Heart left ventricle (tissue), 13 donors: Measurements from ENCODE around the gene CSTF2.

ENCODE experiments used
- POLR2A ChIP-seq, 2 donors: fragments of 450-650 bp; IDR thresholded peaks; one replicate each; pipeline ENCODE4 v1.6.1; 2017; ENCODE audit warnings: antibody characterized with exemption in 2 of 2, mild to moderate bottlenecking in 2 of 2, moderate library complexity in 2 of 2
- TF ChIP-seq, protein P1 (sequence below), 12 donors: fragments of 200-600 bp; sonication (generic) in 4 of 12; IDR thresholded peaks; one replicate each; pipeline versions ENCODE4 v1.5.0 to v1.8.0; 2018 to 2022; ENCODE audit warnings: antibody characterized with exemption in 12 of 12, mild to moderate bottlenecking in 5 of 12
- donor health status: ischemic (EF 13 %, LVEDD 7.1; RV severe dilation, severe dysfunction).
- donor health status: DM: no; HTN: yes; CAD: no.
- donor health status: DM: no; HTN: no; CAD: no.
- donor health status: ischemic (EF 25% LVEDD 6.9; RV normal size, moderate dysfunction).
- donor health status: ischemic (EF 25% LVEDD 5.7; RV mildly dilated, moderate dysfunction).
- donor health status: ischemic (EF 35%, LVEDD 5.7; RV mildly dilated, moderate dysfunction).
- donor health status: nonischemic (EF 11% LVEDD 7.7; RV severe dilation, severe dysfunction).
- donor health status: DM: yes; HTN: yes; CAD: no.
- donor health status: PGD.
- donor health status: ischemic (EF 29% LVEDD 5.4; RV normal size, mild dysfunction).
- donor health status: nonischemic (EF 23%, LVEDD 6.1; RV moderate dilation, normal function).

- TF ChIP-seq, protein P1, sequence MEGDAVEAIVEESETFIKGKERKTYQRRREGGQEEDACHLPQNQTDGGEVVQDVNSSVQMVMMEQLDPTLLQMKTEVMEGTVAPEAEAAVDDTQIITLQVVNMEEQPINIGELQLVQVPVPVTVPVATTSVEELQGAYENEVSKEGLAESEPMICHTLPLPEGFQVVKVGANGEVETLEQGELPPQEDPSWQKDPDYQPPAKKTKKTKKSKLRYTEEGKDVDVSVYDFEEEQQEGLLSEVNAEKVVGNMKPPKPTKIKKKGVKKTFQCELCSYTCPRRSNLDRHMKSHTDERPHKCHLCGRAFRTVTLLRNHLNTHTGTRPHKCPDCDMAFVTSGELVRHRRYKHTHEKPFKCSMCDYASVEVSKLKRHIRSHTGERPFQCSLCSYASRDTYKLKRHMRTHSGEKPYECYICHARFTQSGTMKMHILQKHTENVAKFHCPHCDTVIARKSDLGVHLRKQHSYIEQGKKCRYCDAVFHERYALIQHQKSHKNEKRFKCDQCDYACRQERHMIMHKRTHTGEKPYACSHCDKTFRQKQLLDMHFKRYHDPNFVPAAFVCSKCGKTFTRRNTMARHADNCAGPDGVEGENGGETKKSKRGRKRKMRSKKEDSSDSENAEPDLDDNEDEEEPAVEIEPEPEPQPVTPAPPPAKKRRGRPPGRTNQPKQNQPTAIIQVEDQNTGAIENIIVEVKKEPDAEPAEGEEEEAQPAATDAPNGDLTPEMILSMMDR (IDR thresholded peaks at IDR 0.05), result no peak
- no peak for TF ChIP-seq POLR2A (IDR thresholded peaks at IDR 0.05)
Observed at GRCh38 chrX:100819534-100819836, 706 bp upstream of the CSTF2 start.
